ENCODE measurements around the gene PRSS23.

GRCh38 chr11:86802601-86803051 lies 2.3 kb downstream of the PRSS23 start:
- TF ChIP-seq ZNF274 (IDR thresholded peaks at IDR 0.05; ENCODE audit: low read depth, low read length) = no peak
- no peak for TF ChIP-seq YY1 (IDR thresholded peaks at IDR 0.05; ENCODE audit: insufficient read depth, insufficient read length)
- TF ChIP-seq SUZ12 (IDR thresholded peaks at IDR 0.05; ENCODE audit: extremely low read depth, insufficient read depth, insufficient read length) = no peak

All from NT2/D1 (cell line).